Measurements from ENCODE around the gene HNF4A.

HNF4A gene

DNA sequence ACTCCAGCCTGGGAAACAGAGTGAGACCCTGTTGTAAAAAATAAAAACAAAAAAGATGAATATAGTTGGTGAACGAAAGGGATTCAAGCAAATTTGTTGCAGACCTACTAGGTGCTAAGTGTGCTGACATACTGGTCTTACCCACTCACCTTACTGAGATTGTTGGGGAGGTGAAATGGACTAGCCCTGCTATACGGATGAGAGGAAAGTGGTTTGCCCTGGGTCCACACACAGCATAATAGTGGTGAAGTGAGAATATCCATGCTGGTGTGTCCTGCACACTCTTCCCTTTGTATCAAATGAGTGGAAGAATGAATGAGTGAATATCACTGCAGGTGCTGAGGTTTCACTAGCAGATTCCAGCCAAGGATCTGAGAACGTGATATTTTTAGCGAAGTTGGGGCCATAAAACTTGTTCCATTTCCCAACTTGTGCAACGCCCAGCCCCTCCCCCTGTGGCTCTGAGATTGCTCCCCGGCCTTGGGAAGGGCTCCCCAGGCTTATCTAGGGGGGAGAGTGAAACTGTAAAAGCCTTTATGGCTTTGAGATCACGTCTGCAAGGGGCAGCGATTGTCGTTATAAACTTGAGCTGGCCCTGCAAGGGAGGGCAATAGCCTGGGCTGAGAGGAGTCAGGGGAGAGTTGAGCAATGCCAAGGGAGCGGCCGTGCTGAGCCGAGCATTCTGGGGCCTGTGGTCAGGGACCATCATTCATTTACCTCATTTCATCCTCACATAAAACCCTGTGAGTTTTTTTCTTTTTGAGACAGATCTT is 87.0 kb downstream of the HNF4A start:
- H3K27ac ChIP-seq (ENCODE audit: low read length): no peak overlapping the region
- DNase-seq (no peak), ATAC-seq (ENCODE audit: insufficient read depth, low read depth) (no peak)
- no peak overlapping the region for H3K9ac ChIP-seq (ENCODE audit: low read depth, low read length)
- no peaks in the 10 kb centered on the region for H4K20me1 ChIP-seq (ENCODE audit: insufficient read depth, low read length)
- H3K4me3 ChIP-seq (ENCODE audit: low read depth in 1 of 2, low read length in 2 of 2): no peak overlapping the region
- no peak for TF ChIP-seq EZH2 (IDR thresholded peaks at IDR 0.05; ENCODE audit: borderline replicate concordance, low read depth, low read length, severe bottlenecking)
- TF ChIP-seq, protein P1, sequence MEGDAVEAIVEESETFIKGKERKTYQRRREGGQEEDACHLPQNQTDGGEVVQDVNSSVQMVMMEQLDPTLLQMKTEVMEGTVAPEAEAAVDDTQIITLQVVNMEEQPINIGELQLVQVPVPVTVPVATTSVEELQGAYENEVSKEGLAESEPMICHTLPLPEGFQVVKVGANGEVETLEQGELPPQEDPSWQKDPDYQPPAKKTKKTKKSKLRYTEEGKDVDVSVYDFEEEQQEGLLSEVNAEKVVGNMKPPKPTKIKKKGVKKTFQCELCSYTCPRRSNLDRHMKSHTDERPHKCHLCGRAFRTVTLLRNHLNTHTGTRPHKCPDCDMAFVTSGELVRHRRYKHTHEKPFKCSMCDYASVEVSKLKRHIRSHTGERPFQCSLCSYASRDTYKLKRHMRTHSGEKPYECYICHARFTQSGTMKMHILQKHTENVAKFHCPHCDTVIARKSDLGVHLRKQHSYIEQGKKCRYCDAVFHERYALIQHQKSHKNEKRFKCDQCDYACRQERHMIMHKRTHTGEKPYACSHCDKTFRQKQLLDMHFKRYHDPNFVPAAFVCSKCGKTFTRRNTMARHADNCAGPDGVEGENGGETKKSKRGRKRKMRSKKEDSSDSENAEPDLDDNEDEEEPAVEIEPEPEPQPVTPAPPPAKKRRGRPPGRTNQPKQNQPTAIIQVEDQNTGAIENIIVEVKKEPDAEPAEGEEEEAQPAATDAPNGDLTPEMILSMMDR (IDR thresholded peaks at IDR 0.05; ENCODE audit: borderline replicate concordance, extremely low read depth, low read length, poor library complexity, severe bottlenecking): no peak
- no peaks in the 10 kb centered on the region for H3K9me3 ChIP-seq (ENCODE audit: insufficient read depth, low read length, severe bottlenecking)
- H3K36me3 ChIP-seq (ENCODE audit: insufficient read depth, low read length): no peaks in the 10 kb centered on the region
- H3K27me3 ChIP-seq (ENCODE audit: insufficient read depth, low read length, poor library complexity): peaks cover 11% of the 10 kb centered on the region
- H2AFZ ChIP-seq (ENCODE audit: low read depth, low read length): no peak overlapping the region
- H3K4me2 ChIP-seq (ENCODE audit: insufficient read depth, low read length): no peak overlapping the region
- no peaks in the 10 kb centered on the region for H3K79me2 ChIP-seq (ENCODE audit: insufficient read depth, low read length)
- H3K4me1 ChIP-seq (ENCODE audit: insufficient read depth, low read length): no peaks in the 10 kb centered on the region

- peaks cover 21% of the 10 kb centered on the region for H3K27me3 ChIP-seq (ENCODE audit: insufficient read depth, low read length, poor library complexity)
- no peak overlapping the region for H2AFZ ChIP-seq (ENCODE audit: low read depth, low read length)
- H3K36me3 ChIP-seq (ENCODE audit: insufficient read depth, low read length): no peaks in the 10 kb centered on the region
- no peak overlapping the region for H3K9ac ChIP-seq (ENCODE audit: low read depth, low read length)
- H3K4me3 ChIP-seq (ENCODE audit: low read depth in 1 of 2, low read length in 2 of 2): no peak overlapping the region
- TF ChIP-seq, protein P1 (IDR thresholded peaks at IDR 0.05; ENCODE audit: borderline replicate concordance, extremely low read depth, low read length, poor library complexity, severe bottlenecking): no peak
- no peak for TF ChIP-seq EZH2 (IDR thresholded peaks at IDR 0.05; ENCODE audit: borderline replicate concordance, low read depth, low read length, severe bottlenecking)
- ATAC-seq (ENCODE audit: insufficient read depth, low read depth): no peak
- no peaks in the 10 kb centered on the region for H3K9me3 ChIP-seq (ENCODE audit: insufficient read depth, low read length, severe bottlenecking)
- H4K20me1 ChIP-seq (ENCODE audit: insufficient read depth, low read length): no peaks in the 10 kb centered on the region
- no peak for DNase-seq
- H3K4me2 ChIP-seq (ENCODE audit: insufficient read depth, low read length): no peak overlapping the region
- no peaks in the 10 kb centered on the region for H3K79me2 ChIP-seq (ENCODE audit: insufficient read depth, low read length)
- H3K27ac ChIP-seq (ENCODE audit: low read length): no peak overlapping the region
- no peaks in the 10 kb centered on the region for H3K4me1 ChIP-seq (ENCODE audit: insufficient read depth, low read length)
Observed at GRCh38 chr20:44445742-44446710, 90.5 kb downstream of the HNF4A start.

DNA sequence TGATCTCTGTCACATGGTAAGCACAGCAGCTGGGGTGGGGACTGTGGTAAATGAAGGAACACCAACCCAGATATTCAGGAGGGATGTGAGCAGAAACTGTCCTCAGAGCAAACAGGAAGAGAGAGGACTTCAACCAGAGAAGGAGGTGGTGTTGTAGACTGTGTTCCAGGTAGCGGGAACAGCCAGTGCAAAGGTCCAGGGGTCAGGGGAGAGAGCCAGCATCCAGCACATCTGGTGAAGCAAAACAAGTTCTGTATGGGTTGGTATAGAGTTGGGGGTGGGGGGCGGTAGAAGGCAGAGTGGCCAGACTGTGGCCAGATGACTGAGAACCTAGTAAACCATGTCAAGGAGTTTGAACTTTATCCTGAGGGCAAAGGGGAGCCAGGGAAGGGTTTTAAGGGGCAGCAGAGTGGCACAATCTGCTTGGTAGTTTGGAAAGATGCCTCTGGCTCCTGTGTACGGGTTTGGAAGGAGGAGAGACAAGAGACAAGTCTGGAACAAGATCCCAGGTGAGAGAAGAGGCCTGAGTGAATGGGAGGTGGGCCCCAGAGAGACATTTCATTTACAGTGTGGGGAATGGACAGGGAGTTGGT is 92.4 kb downstream of the HNF4A start:
- TF ChIP-seq, protein P1 (IDR thresholded peaks at IDR 0.05; ENCODE audit: borderline replicate concordance, extremely low read depth, low read length, poor library complexity, severe bottlenecking): no peak
- no peak for TF ChIP-seq EZH2 (IDR thresholded peaks at IDR 0.05; ENCODE audit: borderline replicate concordance, low read depth, low read length, severe bottlenecking)
- H3K4me1 ChIP-seq (ENCODE audit: insufficient read depth, low read length): no peaks in the 10 kb centered on the region
- ATAC-seq (ENCODE audit: insufficient read depth, low read depth): no peak
- no peaks in the 10 kb centered on the region for H3K36me3 ChIP-seq (ENCODE audit: insufficient read depth, low read length)
- DNase-seq: no peak
- H3K4me3 ChIP-seq (ENCODE audit: low read depth in 1 of 2, low read length in 2 of 2): no peak overlapping the region
- no peak overlapping the region for H3K9ac ChIP-seq (ENCODE audit: low read depth, low read length)
- no peaks in the 10 kb centered on the region for H3K79me2 ChIP-seq (ENCODE audit: insufficient read depth, low read length)
- H4K20me1 ChIP-seq (ENCODE audit: insufficient read depth, low read length): no peaks in the 10 kb centered on the region
- no peak overlapping the region for H3K27ac ChIP-seq (ENCODE audit: low read length)
- no peaks in the 10 kb centered on the region for H3K9me3 ChIP-seq (ENCODE audit: insufficient read depth, low read length, severe bottlenecking)
- H3K4me2 ChIP-seq (ENCODE audit: insufficient read depth, low read length): no peak overlapping the region
- H2AFZ ChIP-seq (ENCODE audit: low read depth, low read length): no peak overlapping the region
- H3K27me3 ChIP-seq (ENCODE audit: insufficient read depth, low read length, poor library complexity): peaks cover 21% of the 10 kb centered on the region
